Hematopoietic multipotent progenitor cell (in vitro differentiated cells): ENCODE results near the gene TLNRD1. TPM values are rescaled to one million over a fixed set of nuclear protein-coding genes. Genes with fewer than 3 reads are reported as not detected.
"Not testable (repeated sequence)": the region's sequence is repeated elsewhere in the genome, so short reads cannot be mapped to it uniquely, and the experiment has no call there.

Experiments
- DNase-seq, 3 donors: peaks; one replicate each; pipeline ENCODE4 v3.0.0-alpha.2; 2011 to 2015; ENCODE audit warnings: low read depth in 2 of 3, low spot score in 2 of 3
- total RNA-seq: library from RNA; depleted of rRNA; stranded (reverse); fragments of >200 nt; gene quantifications from one replicate; pipeline ENCODE4 v1.2.3, GENCODE V29; 2012

Gene TLNRD1
- 16.7 TPM for total RNA-seq

DNA sequence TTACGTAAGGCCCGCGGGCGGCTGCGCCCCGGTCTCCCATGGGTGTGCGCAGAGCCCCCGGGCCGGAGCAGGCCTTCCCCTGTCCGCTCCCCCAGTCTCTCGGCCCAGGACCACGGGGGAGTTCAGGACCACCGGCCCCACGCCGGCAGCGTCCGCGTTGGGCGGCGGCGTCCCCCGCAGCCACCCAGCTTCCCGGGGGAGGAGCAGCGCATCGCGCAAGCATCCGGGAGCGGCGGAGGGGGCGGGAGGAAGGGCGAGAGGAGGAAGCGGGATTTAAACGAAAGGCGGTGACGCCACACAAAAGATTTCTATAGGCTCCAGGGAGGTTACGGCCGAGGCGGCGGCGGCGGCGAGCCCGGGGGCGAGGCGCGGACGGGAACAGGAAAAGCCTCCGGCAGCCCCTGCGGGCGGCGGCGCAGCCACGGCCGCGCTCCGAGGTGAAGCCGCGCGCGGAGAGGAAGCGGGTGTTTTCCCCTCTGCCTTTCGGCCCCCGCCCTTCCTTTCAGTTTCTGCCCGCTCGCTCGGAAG is at the start of gene TLNRD1:
Gene TLNRD1 (plus strand): TSS at position 300 of the 528 bp plus-strand sequence. CDS start 1,349 bp downstream, outside the sequence.
- DNase-seq: peak; percentile 71 to 88 (median 85)

DNA sequence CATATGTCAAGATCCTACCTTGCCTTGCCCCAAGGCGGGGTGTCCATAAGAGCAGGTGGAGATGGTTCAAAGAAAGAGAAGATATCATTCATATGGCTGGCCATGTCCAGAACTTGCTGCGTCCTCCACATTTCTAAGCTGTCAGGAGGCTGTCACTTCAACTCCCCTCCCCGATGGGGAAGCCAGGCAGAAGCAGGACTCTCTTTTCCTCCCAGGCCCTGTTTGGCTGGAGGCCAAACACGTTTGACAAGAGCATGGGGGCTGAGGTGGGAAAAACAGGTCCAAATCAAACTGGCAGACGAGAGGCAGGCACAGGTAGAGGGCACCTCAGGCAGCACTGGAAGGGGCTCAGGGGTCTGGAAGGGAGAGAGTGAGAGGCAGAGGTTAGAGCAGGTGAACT is 48.8 kb upstream of the TLNRD1 start:
- no peak for DNase-seq

DNA sequence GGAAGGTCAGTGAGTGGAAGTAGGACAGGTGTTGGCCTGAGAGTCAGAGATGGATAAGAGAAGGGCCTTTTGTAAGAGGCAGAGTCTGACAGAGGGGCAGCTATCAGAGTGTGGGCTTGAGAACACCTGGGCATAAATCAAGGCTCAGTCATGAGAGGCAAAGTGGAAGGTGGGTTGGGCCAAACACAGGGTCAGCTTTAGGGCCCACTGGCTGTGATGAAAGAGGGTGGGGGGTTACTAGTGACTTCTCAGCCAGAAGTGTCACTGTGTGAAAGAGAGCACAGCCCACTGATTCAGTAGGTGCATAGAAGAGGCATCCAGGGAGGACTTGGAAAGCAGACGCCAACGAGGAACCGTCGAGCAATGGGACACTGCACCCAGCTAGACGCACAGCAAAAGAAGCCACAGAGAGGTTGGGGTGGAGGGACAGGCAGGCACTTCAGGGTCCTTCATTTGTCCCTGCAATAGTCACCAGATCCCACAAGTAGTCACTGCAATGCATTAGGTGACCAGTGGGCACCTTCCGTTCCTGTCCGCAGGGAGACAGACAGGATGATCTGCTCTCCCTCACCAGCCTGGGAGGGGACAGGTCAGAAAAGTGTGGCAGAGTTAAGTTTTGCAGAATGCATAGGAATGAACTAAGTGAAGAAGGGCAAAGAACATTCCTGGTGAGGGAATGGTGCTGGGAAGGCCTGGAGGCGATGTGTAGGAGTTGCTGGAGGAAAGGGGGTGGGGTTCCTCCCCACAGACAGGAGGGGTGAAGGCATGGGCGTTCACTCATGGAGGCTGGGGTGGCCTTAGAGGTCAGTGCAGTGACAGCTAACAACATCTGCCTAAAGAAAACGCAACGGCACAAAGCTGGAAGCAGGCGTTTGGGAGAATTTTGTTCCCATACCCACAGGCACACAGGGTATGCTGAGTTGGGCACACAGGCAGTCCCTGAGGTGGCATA is 47.4 kb upstream of the TLNRD1 start:
- DNase-seq: no peak

DNA sequence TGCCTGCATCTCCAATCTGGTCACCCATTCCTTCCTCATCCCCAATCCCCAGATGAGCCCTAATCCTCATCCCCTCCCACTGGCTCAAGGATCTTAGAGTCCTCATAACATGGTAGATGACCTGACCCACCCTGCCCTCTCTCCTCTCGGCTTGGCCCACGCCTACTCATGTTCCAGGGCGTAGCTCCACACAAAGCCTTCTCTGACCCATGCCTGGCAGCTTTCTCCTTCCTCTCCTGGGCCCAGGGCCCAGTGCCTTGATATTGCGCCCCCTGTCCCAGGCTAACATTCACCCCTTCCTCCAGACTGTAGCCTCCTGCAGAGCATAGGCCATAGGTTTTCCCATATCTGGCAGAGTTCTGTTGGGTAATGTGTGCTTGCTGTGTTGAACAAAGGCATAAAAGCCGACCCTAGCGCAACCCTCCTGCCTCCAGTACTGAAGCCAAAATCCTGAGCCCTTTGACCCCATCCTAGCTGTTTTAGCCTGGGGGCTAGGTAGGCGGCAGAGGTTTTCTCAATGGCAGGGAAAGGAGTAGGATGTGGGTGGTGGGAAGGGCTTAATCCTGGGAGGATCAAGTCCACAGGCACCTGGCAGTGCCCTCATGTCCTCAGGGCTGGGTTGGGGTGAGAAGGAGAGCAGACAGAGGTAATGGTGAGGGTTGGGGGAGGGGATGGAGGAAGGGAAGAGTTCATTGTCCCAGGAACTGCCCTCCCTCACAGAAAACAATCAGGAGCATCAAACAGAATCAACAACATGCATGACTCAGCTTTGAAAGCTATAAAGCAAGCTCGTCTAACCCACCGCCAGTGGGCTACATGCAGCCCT is 46.6 kb upstream of the TLNRD1 start:
- DNase-seq: no peak

DNA sequence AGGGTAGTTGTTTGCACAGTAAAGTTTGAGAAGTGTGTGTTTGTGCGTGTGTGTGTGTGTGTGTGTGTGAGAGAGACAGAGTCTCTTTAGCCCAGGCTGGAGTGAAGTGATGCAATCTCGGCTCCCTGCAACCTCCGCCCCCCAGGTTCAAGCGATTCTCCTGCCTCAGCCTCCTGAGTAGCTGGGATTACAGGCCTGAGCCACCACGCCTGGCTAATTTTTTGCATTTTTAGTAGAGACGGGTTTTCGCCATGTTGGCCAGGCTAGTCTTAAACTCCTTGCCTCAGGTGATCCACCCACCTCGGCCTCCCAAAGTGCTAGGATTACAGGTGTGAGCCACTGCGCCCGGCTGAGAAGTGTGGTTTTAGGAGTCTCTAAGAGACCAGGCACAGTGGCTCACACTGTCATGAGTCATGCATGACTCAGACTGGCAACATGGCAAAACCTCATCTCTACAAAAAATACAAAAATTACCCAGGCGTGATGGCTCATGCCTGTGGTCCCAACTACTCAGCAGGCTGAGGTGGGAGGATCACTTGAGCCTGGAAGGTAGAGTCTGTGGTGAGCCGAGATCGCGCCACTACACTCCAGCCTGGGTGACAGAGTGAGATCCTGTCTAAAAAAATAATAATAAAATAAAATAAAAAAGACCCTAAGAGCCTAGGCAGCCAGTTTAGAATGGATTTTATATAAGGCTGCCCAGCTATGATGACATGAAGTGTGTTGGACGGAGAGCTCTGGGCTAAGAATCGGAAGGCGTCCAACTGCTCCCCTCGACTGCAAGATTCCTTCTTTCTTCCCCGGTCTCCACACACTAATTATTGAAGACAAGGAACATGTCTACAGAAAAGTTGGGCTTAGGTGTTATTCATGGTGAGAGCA is 44.9 kb upstream of the TLNRD1 start:
- DNase-seq: peak in 2 of 3 donors; percentile 46 to 56

DNA sequence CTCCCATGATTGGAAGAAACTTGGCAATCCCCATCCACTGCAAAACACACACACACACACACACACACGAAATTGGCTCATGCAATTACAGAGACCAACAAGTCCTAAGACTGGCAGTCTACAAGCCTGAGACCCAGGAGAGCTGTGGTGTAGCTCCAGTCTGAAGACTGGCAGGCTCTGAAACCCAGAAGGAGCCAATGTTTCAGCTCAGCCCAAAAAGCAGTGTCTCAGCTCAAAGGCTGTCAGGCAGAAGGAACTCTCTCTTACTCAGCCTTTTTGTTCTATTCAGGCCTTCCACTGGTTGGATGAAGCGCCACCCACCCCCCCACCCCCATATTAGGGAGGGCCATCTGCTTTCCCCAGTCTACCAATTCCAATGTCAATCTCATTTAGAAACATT is 43.2 kb upstream of the TLNRD1 start:
- DNase-seq: no peak

DNA sequence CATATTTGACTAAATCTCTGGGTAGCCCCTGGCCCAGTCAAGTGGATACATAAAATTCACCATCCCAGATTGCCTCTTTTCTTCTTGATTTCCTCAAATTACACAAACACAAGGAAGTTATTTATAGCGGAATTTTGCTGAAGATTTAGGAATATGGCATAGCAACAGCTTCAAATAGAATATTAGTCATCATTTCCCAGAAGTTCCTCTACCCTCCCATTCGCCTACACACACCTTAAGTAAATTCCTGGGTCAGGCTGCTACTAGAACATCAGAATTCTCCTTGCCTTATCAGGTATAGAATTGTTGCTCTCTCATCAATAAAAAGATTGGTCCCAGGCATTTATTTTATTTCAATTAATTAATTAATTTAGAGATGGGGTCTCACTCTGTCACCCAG is 42.7 kb upstream of the TLNRD1 start:
- DNase-seq: no peak

DNA sequence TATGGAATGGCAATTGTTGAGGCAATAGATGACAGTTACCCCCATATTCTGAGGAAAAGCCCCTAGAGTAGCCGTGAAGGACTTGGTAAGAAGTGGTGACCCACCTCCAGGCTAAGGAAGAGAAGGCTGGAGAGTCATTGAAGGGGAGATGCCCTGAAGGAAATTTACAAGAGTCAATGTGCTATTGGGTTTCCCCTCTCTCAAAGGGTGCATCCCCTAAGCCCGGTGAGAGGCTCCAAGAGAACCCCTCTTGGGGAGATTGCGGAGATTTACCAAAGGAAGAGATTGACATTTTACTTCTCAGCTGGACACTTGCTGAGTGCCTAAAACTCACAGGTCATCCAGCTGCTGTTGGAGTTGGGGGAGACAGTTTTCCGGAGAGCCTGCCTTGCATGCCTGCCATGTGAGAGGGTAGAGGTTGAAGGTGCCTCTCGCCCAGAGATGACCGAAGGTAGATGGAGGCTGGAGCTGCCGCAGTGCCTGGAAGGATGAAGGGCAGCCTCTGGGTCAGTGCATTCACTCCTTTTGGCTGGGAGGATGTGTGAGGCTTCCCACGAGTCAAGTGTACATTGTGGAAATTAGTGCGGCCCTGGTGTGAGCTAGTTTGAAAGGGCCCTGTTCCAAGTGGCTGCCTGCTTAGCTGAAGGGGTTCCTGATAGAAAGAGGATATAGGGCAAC is 41.8 kb upstream of the TLNRD1 start:
- no peak for DNase-seq

DNA sequence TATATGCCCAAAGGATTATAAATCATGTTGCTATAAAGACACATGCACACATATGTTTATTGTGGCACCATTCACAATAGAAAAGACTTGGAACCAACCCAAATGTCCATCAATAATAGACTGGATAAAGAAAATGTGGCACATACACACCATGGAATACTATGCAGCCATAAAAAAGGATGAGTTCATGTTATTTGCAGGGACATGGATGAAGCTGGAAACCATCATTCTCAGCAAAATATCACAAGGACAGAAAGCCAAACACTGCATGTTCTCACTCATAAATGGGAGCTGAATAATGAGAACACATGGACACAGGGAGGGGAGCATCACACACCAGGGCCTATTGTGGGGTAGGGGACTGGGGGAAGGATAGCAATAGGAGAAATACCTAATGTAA is 35.3 kb upstream of the TLNRD1 start:
- DNase-seq: not testable (repeated sequence)

DNA sequence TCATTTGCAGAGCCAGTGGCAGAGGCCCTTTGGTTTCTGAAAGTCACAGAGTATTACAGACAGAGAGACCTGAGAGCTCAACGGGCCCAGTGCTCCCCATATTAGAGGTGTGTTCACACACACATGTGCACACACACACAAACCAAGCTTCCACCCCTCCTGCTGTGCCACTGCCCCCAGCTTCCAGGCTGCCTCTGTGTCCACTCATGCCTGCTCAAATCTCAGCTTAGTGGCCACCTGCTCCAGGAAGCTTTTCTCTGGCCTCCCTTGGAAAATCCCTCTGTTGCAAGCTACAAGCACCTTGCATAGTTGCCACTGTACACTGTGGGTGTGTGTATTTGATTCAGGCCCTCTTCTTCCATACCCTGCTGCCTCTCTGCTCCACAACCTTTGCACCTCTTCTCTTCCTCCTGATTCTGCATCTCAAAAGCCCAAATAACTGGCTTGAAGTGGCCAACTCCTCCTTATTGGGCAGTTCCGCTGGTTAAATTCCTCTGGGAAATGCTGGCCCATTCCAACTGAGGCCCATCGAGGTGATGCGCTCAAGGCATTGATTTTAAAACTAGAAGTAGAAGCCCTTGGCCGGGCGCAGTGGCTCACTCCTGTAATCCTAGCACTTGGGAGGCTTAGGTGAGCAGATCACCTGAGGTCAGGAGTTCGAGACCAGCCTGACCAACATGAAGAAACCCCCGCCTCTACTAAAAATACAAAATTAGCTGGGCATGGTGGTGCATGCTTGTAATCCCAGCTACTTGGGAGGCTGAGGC is 34.1 kb upstream of the TLNRD1 start:
- DNase-seq: no peak

DNA sequence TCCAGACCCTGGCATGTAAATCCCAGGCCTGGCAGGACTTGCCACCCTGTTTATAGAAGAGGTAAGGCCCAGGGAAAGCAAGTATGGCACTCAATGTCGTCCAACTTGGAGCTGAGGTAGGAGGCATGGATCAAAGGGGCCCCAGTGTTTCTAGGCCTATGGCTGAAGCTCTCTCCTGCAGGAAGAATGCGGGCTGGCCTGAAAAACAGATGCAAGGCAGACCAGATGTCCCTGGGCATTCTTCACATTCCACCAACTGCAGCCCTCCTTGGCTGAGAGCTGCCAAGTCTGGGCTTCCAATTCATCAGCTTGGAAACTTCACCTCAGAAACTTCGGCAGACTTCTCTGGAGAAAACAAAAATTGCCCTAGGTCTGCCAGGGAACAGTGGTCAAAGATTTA is 33.3 kb upstream of the TLNRD1 start:
- DNase-seq: no peak

DNA sequence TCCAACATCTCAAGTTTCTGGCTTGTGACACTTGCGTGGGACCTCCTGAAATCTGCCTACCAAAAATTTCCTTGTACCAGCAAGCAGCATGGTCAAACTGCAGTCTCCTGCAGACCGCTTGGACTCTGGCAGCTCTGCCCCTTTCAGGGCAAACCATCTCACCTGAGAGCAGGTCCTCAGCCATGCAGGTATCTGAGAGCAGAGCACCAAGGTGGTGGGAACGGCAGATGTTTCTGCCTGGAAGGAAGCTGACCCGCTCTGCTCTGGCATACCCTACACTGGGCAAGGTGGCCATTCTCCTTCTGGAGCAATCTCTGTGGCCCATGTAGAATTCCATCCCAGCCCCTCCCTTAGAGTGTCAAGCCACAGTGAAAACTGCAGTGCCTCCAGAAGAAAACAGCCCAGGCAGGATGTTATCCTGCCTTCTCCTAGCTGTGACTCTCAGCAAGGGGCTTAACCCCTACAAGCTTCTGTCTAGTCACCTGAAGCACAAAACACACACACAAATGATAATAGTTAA is 32.7 kb upstream of the TLNRD1 start:
- no peak for DNase-seq

DNA sequence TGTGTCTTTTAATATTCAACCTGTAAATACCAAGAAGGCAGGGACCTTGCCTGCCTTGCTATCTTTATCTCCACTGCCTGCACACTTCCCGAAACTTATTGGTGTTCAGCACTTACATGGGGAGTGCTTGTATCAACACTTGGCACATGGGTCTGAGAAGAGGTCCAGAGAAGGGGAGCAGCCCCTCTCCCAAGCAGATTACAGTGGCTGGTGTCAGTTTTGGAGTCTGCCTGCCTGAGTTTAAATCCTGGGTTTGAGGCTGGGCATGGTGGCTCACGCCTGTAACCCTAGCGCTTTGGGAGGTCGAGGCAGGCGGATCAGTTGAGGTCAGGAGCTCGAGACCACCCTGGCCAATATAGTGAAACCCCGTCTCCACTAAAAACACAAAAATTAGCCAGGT is 31.4 kb upstream of the TLNRD1 start:
- no peak for DNase-seq

DNA sequence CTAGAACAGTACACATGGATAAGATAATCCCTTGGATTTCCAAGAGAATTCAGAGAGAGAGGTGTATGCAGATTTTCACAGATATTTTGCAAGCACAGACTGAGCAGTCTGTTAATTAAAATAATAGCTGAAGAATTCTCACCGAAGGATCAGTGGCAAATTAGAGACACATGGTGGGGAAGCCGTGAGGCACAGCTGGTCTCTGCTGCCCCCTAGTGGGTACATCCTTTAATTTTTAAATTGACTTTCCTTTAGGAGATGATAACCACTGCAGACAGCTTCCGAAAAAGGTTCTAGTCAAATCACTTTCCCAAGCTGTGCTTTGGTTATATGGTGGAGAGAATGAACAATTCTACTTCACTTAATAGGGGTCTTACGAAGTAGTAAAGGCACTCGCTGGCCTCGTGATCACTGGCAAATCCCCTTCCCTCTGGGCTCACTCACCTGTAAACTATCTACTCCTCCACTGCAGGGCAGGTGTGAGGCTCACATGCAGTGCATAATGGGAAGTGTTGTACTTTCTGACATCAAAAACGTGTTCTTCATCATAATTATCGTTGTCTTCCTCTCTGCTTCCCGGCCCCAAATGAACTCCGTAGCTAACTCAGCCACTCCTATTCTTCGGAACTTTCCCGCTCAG is 30.6 kb upstream of the TLNRD1 start:
- peak; percentile 46 to 72 (median 51) for DNase-seq

DNA sequence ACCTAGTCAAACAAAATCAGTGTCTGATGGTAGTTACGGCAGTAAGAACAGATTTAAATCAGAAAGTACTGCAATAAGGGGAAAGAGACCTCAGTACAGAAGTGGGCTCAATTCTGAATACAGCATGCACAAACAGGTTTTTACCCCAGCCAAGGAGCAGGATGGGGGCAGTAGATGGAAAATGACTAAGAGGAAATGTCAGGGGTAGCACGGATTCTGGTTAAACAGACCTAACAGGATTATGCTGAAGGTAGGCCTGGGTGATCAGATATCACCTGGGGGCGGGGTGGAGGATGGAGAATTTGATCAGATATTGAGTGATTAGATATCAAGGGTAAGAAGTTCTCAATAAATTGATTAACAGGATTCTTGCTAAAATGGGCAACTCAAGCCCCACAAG is 30.1 kb upstream of the TLNRD1 start:
- DNase-seq: no peak

DNA sequence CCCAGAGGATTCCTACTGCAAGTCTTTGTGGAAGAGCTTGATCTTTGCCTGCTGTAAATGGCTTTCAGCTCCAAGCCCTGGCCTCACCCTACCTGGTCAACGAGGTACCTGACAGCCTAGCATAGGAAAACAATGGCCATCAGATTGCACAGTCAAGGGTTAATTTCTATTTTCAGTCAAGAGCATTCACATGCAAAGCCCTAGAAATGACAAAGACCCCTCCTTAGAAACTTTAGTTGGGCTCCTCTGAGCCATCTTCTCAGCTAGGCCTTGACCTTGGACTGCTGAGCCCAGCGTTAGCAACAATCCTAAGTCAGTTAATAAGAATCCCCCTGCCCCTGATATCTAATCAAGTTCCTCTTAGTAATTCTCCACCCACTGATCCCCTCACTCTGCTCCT is 29.6 kb upstream of the TLNRD1 start:
- no peak for DNase-seq

DNA sequence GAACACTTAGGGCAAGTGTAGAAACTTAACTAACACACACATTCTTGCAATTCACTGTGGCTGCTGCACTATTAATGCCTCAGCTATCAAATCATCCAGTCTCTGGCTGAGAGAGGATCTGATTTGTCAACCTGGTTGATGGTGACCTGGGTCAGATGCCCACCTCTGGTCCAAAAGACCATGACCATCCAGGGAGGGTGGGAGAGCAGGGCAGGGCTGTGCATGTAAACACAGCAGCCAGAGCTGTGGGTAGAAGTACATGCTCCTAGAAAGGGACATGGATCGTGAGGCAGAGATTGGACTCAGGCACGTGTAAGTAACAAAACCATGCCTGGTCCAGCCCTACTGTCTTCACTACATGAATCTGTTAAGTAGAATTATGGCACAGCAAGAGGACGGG is 28.4 kb upstream of the TLNRD1 start:
- DNase-seq: no peak

DNA sequence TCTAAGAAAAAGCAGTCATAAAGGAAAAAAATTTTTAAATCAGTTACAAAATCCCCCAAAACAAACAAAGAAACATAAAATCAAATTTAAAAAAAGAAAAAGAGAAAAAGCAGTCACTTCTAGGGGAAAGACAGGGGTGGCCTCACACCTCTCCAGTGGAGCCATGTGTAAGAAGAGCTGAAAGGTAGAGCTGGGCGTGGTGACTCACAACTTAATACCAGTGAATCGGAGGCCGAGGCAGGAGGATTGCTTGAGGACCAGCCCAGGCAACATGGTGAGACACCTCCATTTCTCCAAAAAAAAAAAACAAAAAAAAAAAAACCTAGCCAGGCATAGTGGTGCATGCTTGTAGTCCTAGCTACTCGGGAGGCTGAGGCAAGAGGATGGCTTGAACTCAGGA is 25.8 kb upstream of the TLNRD1 start:
- no peak for DNase-seq
